GM21786 (cell line): ENCODE results near the gene FHOD1.

Source experiments
- ATAC-seq: cut with Tn5 transposase; IDR thresholded peaks from one replicate; pipeline ENCODE4 v1.9.1; 2021; ENCODE audit not compliant: unreplicated experiment

FHOD1 gene

GRCh38 chr16:67247192-67248072 is at the start of gene FHOD1:
Gene FHOD1 (minus strand): TSS chr16:67247481. CDS start chr16:67247410, 71 bp downstream.
- peak; percentile 35 for ATAC-seq

- no peak for ATAC-seq
Observed at GRCh38 chr16:67296420-67296819, 49.1 kb upstream of the FHOD1 start.

- no peak for ATAC-seq
Observed at GRCh38 chr16:67294938-67295361, 47.7 kb upstream of the FHOD1 start.

GRCh38 chr16:67294171-67294757 is 47.0 kb upstream of the FHOD1 start:
- ATAC-seq = no peak

GRCh38 chr16:67291461-67291860 is 44.2 kb upstream of the FHOD1 start:
- ATAC-seq = no peak

GRCh38 chr16:67287960-67288359 is 40.7 kb upstream of the FHOD1 start:
- no peak for ATAC-seq

GRCh38 chr16:67286441-67287235 is 39.4 kb upstream of the FHOD1 start:
- ATAC-seq = no peak

GRCh38 chr16:67284699-67285646 is 37.7 kb upstream of the FHOD1 start:
- no peak for ATAC-seq

- no peak for ATAC-seq
Observed at GRCh38 chr16:67283826-67284555, 36.7 kb upstream of the FHOD1 start.

- ATAC-seq = no peak
Observed at GRCh38 chr16:67283039-67283825, 36.0 kb upstream of the FHOD1 start.

GRCh38 chr16:67282447-67282805 is 35.1 kb upstream of the FHOD1 start:
- ATAC-seq = no peak

GRCh38 chr16:67281536-67282446 is 34.5 kb upstream of the FHOD1 start:
- no peak for ATAC-seq

GRCh38 chr16:67280090-67281015 is 33.1 kb upstream of the FHOD1 start:
- no peak for ATAC-seq

GRCh38 chr16:67279296-67280089 is 32.2 kb upstream of the FHOD1 start, which contains the start of gene PLEKHG4:
Gene PLEKHG4 (plus strand): TSS chr16:67279532. CDS start chr16:67280045, 513 bp downstream.
- ATAC-seq = peak; percentile 69

- ATAC-seq = peak; percentile 38
Observed at GRCh38 chr16:67278773-67279295, 31.6 kb upstream of the FHOD1 start.
